Activated CD4-positive, alpha-beta memory T cell treated with anti-CD3 and anti-CD28 coated beads, Interleukin-2, amount 10 ng/mL, durations not matched to agents 7 days and 5 days (primary cell): ENCODE data around the gene SDSL. TPM values are rescaled to one million over a fixed set of nuclear protein-coding genes. Genes with fewer than 3 reads are reported as not detected.

Experiments
- CTCF ChIA-PET: fragments of 350-600 bp; sonication (Branson Sonifier 250); formaldehyde crosslinking; loops from one replicate; lab custom pipeline; 2021; ENCODE audit warnings: antibody characterized with exemption, inconsistent platforms; lab: Charles Lee
- POLR2A ChIA-PET: fragments of 350-600 bp; sonication (Branson Sonifier 250); formaldehyde crosslinking; loops from one replicate; lab custom pipeline; 2021; ENCODE audit warnings: antibody characterized with exemption; lab: Charles Lee
- DNase-seq: peaks from one replicate; pipeline ENCODE4 v3.0.0-alpha.2; 2020
- H3K27ac Mint-ChIP-seq: one replicate; pipeline ENCODE4 v1.8.0; 2021; ENCODE audit warnings: mild to moderate bottlenecking, mixed read lengths
- H3K27me3 Mint-ChIP-seq: one replicate; pipeline ENCODE4 v1.8.0; 2021; ENCODE audit warnings: mixed read lengths
- H3K36me3 Mint-ChIP-seq: one replicate; pipeline ENCODE4 v1.8.0; 2021; ENCODE audit warnings: low read depth, mixed read lengths
- H3K4me1 Mint-ChIP-seq: one replicate; pipeline ENCODE4 v1.8.0; 2021; ENCODE audit warnings: mixed read lengths
- H3K4me3 Mint-ChIP-seq: one replicate; pipeline ENCODE4 v1.8.0; 2021; ENCODE audit warnings: mild to moderate bottlenecking, mixed read lengths
- H3K9me3 Mint-ChIP-seq: one replicate; pipeline ENCODE4 v1.8.0; 2021; ENCODE audit warnings: mixed read lengths
- total RNA-seq, 2 experiments: library from RNA; stranded (reverse); gene quantifications; one replicate each; pipeline ENCODE4 v1.2.3, GENCODE V29; 2021

Gene SDSL, protein sequence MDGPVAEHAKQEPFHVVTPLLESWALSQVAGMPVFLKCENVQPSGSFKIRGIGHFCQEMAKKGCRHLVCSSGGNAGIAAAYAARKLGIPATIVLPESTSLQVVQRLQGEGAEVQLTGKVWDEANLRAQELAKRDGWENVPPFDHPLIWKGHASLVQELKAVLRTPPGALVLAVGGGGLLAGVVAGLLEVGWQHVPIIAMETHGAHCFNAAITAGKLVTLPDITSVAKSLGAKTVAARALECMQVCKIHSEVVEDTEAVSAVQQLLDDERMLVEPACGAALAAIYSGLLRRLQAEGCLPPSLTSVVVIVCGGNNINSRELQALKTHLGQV
- not detected for total RNA-seq

DNA sequence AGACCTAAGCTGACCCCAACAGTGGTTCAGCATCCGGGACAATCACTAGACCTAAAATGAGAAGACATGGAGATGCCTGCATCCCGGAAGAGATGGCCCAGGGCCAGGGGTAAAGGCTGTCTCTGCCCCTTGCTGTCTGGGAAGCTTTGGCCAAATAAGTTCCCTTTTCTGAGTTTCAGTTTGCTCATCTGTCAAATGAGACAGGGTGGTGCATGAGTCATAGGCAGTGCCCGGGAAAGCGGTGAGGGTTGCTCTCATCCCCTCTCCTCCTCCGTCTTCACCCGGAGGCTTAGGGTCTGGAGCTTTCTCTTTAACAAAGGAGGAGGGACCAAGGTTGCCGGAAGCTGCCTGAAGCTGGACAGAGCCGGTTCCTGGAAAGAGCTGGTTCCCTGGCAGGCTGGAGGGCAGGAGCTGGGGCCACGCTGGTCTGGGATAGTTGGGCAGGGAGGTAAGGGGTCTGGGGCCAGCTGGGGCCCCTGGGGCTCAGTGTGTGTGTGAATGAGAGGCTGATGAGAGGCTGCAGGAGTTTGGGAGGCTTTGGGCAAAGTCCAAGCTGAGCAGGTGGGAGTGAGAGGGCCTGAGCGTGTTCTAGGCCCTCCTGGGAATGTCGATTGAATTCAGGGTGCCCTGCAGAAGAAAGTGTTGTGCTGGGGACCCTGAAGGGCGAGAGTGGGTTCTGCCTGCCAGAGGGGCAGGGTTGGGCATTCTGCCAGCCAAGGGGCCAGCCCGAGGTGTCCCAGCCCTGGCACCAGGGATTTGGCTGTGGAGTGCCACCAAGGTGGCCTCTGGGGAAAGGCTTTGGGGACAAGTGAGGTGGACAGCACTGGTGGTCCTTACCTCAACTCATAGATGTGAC lies at the start of gene SDSL:
Gene SDSL (plus strand): TSS at position 351 of the 856 bp plus-strand sequence. CDS start 5,603 bp downstream, outside the sequence.
- peaks cover 10% of the 10 kb centered on the region for H3K4me1 Mint-ChIP-seq
- H3K9me3 Mint-ChIP-seq, result no peaks in the 10 kb centered on the region
- ChIA-PET CTCF (interaction anchor here (1.2 kb wide), 1 partner anchor 111 kb away, joined by 3 read pairs; no protein-coding TSS in a partner anchor), POLR2A (no interaction called here)
- peaks cover 5% of the 10 kb centered on the region for H3K27me3 Mint-ChIP-seq
- peak within 1 kb of the TSS; percentile 41 for H3K4me3 Mint-ChIP-seq
- DNase-seq, result peak; percentile 41
- H3K36me3 Mint-ChIP-seq, result no peaks in the 10 kb centered on the region
- no peak within 1 kb of the TSS for H3K27ac Mint-ChIP-seq

DNA sequence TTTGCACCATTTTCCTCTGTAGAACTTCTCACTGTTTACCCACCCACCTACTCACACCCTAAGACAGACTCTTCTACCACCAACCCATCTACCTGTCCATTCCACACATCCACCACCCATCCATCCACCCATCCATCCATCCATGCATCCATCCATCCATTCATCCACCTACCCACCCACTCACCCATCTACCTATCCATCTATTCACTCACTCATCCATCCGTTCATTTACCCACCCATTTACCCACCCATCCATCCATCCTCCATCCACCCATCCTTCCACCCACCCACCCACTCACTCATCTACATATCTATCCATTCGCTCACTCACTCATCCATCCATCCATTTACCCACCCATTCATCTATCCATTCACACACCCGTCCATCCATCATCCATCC lies 48.7 kb upstream of the SDSL start:
- H3K4me3 Mint-ChIP-seq, result no peak overlapping the region
- no peak overlapping the region for H3K27ac Mint-ChIP-seq
- ChIA-PET CTCF (no interaction called here), POLR2A (no interaction called here)
- peaks cover 6% of the 10 kb centered on the region for H3K4me1 Mint-ChIP-seq
- H3K27me3 Mint-ChIP-seq, result no peaks in the 10 kb centered on the region
- H3K9me3 Mint-ChIP-seq, result no peaks in the 10 kb centered on the region
- DNase-seq, result no peak
- no peaks in the 10 kb centered on the region for H3K36me3 Mint-ChIP-seq

DNA sequence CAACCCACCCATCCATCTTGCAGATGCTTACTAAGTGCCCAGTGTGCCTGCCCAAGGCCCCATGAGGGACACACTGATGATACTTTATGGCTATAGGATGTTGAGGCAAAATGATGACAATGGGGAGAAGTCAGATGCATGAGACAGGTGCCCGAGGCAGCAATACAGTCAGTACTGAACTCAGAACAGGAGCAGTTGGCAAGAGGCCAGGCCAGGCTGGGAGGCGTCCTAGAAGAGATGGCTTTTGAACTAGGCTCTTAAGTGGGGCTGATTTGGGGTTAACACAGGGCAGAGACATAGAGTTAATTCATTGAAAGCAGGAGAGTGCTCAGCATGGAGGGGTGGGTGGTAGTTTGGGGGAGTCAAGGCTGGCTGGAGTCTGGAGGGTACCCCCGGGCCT lies 48.2 kb upstream of the SDSL start:
- Mint-ChIP-seq H3K4me3 (no peak overlapping the region), H3K9me3 (no peaks in the 10 kb centered on the region), H3K27me3 (no peaks in the 10 kb centered on the region), H3K36me3 (no peaks in the 10 kb centered on the region), H3K27ac (no peak overlapping the region), H3K4me1 (peaks cover 6% of the 10 kb centered on the region)
- DNase-seq, result no peak
- ChIA-PET CTCF (no interaction called here), POLR2A (interaction anchor here (0.5 kb wide), 1 partner anchor 177 kb away, joined by 3 read pairs; no protein-coding TSS in a partner anchor)

DNA sequence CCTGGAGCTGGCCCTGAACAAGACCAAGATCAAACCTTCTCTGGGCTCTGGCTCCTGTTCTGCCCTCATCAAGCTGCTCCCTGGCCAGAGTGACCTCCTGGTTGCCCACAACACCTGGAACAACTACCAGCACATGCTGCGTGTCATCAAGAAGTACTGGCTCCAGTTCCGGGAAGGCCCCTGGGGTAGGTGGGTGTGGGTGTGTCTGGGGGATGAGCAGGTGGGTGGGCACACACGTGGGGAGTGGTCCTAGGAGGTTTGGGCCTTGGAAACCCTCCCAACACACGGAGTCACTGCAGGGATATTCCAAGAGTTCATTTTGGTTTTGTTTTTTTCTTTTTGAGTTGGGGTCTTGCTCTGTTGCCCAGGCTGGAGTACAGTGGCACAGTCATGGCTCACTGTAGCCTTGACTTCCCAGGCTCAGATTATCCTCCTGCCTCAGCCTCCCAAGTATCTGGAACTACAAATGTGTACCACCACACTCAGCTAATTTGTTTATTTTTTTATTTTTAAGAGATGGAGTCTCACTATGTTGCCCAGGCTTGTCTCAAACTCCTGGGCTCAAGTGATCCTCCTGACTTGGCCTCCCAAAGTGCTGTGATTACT lies 47.3 kb upstream of the SDSL start:
- no peak overlapping the region for H3K4me3 Mint-ChIP-seq
- H3K27ac Mint-ChIP-seq, result no peak overlapping the region
- ChIA-PET POLR2A (interaction anchor here (0.5 kb wide), 1 partner anchor 178 kb away, joined by 3 read pairs; no protein-coding TSS in a partner anchor), CTCF (no interaction called here)
- H3K4me1 Mint-ChIP-seq, result peaks cover 6% of the 10 kb centered on the region
- no peak for DNase-seq
- H3K36me3 Mint-ChIP-seq, result no peaks in the 10 kb centered on the region
- no peaks in the 10 kb centered on the region for H3K27me3 Mint-ChIP-seq
- no peaks in the 10 kb centered on the region for H3K9me3 Mint-ChIP-seq

DNA sequence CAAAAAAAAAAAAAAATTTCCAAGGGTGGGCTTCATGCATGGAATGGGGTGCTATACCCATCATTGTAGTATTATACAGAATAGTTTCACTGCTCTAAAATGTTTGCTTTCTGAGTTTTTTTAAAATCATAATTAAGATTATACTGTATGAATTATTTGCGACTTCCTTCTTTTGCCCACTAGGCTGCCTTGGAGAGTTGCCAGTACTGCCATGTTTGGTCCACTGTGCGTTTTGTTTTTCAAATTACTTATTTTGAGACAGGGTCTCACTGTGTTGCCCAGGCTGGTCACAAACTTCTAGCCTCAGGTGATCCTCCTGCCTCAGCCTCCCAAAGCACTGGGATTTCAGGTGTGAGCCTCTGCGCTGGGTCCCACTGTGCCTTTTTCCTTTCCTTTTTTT lies 43.9 kb upstream of the SDSL start:
- Mint-ChIP-seq H3K27me3 (no peaks in the 10 kb centered on the region), H3K4me1 (no peaks in the 10 kb centered on the region), H3K27ac (no peak overlapping the region)

DNA sequence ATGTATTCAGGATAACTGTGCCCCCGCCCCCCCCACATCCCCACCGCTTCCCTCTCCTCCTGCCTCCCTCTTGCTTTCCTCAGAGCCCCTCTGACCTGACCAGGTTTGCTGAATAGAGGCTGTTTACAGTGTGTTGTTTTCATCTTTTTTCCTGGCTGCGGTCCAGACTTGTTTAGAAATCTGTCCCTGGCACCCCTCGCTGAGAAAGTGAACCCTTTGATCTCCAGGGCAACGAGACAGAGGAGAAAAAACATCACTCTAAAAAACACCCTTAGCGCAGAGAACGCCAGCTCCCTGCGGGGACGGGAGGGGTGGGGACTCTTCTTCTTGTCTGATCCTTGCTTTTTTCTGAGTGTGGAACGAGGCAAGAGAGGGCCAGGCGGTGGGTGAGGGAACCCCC lies 41.0 kb upstream of the SDSL start:
- Mint-ChIP-seq H3K9me3 (no peaks in the 10 kb centered on the region), H3K27me3 (no peaks in the 10 kb centered on the region), H3K4me3 (no peak overlapping the region), H3K27ac (no peak overlapping the region), H3K36me3 (no peaks in the 10 kb centered on the region), H3K4me1 (no peaks in the 10 kb centered on the region)
- CTCF ChIA-PET, result no interaction called here
- DNase-seq, result no peak
- POLR2A ChIA-PET, result no interaction called here

More for the DNA sequence above, 43.9 kb upstream of the SDSL start:
- DNase-seq, result no peak
- ChIA-PET CTCF (no interaction called here), POLR2A (no interaction called here)
- no peak overlapping the region for H3K4me3 Mint-ChIP-seq
- no peaks in the 10 kb centered on the region for H3K9me3 Mint-ChIP-seq
- H3K36me3 Mint-ChIP-seq, result no peaks in the 10 kb centered on the region

DNA sequence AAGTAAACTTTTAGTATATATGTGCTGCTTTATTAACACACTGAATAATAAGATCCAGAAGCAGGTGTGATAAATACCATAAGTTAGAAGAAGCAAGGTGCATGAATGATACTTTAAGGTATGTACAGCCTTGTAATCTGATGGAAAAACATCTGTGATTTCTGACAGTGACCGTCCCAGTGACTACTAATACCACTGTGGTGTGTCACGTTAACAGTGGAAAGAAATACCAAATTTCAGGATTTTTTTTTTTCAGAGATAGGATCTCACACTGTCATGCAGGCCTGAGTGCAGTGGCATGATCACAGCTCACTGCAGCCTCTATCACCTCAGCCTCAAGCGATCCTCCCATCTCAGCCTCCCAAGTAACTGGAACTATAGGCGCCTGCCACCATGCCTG lies 40.0 kb upstream of the SDSL start:
- CTCF ChIA-PET, result no interaction called here
- Mint-ChIP-seq H3K9me3 (no peaks in the 10 kb centered on the region), H3K36me3 (no peaks in the 10 kb centered on the region), H3K27me3 (no peaks in the 10 kb centered on the region), H3K27ac (no peak overlapping the region), H3K4me3 (no peak overlapping the region), H3K4me1 (no peaks in the 10 kb centered on the region)
- POLR2A ChIA-PET, result no interaction called here
- no peak for DNase-seq

DNA sequence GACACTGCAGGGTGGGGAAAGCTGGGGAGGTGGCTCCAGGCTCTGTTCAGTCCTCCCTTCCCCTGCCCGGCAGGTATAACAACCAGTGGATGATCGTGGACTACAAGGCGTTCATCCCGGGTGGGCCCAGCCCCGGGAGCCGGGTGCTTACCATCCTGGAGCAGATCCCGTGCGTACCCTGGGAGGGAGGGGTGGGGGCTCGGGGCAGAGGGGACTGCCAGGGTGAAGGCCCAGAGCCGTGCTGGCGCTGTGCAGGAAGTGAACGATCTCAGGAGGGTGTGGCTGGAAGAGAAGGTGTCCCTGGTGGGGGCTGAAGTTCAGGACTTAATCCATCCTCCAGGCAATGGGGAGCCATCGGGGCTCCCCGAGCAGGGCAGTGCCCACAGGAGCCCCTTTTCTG lies 37.4 kb upstream of the SDSL start:
- no peak for DNase-seq
- POLR2A ChIA-PET, result no interaction called here
- Mint-ChIP-seq H3K27ac (no peak overlapping the region), H3K27me3 (no peaks in the 10 kb centered on the region), H3K4me3 (no peak overlapping the region), H3K36me3 (no peaks in the 10 kb centered on the region), H3K4me1 (no peaks in the 10 kb centered on the region), H3K9me3 (no peaks in the 10 kb centered on the region)
- CTCF ChIA-PET, result no interaction called here

DNA sequence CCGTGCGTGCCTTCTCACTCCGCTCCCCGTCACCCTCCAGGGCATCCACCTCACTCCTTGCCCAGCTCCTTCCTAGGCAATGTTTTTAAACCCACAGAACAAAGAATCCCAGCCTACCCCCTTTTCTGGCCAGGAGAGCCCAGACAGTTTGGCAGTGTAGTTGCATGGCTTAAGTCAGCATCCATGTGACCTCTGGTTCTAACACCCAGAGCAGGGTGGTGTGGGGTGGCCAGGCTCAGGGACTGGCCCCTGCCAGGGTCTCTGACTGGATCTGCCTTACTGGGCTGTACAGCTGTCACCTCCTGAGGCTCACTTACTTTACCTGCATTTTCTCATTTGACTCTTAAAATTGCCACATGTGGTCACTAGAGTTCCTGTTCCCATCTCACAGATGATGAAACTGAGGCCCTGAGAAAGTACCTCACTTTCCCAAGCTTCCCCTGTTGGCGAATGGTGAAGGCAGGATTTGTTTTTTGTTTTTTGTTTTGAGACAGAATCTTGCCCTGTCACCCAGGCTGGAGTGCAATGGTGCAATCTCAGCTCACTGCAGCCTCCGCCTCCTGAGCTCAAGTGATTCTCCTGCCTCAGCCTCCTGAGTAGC lies 36.8 kb upstream of the SDSL start:
- ChIA-PET POLR2A (no interaction called here), CTCF (no interaction called here)
- Mint-ChIP-seq H3K36me3 (no peaks in the 10 kb centered on the region), H3K9me3 (no peaks in the 10 kb centered on the region), H3K4me3 (no peak overlapping the region), H3K27me3 (no peaks in the 10 kb centered on the region), H3K27ac (no peak overlapping the region), H3K4me1 (no peaks in the 10 kb centered on the region)
- no peak for DNase-seq

DNA sequence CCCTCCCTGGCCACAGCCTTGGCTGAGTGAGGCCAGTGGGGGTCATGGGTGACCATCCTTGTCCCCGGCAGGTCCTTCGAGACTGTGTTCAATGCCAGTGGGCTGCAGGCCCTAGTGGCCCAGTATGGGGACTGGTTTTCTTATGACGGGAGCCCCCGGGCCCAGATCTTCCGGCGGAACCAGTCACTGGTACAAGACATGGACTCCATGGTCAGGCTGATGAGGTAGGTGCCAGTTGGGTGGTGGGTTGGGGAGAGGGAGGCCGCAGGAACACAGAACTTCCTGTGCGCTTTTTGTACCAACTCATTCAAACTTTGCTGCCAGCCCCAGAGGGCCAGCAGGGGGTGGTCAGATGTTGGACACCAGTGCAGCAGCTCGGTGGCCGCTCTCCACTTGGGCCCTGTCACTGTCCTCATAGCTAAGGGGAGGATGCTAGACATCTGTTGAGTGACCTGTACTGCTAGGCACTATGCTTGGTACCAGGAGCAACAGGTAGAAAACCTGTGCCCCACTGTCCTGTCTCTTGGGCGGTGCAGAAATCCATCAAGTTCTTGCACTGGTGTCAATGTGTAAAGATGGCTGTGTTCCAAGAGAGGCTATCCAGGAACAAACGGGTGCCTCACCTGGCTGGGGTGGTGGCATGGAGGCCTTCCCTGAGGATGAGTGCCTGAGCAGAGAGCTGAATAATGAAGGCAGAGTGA lies 35.2 kb upstream of the SDSL start:
- no peaks in the 10 kb centered on the region for H3K4me1 Mint-ChIP-seq
- ChIA-PET CTCF (no interaction called here), POLR2A (no interaction called here)
- H3K27me3 Mint-ChIP-seq, result no peaks in the 10 kb centered on the region
- no peak overlapping the region for H3K27ac Mint-ChIP-seq
- H3K4me3 Mint-ChIP-seq, result no peak overlapping the region
- no peak for DNase-seq
- H3K9me3 Mint-ChIP-seq, result no peaks in the 10 kb centered on the region
- H3K36me3 Mint-ChIP-seq, result no peaks in the 10 kb centered on the region

DNA sequence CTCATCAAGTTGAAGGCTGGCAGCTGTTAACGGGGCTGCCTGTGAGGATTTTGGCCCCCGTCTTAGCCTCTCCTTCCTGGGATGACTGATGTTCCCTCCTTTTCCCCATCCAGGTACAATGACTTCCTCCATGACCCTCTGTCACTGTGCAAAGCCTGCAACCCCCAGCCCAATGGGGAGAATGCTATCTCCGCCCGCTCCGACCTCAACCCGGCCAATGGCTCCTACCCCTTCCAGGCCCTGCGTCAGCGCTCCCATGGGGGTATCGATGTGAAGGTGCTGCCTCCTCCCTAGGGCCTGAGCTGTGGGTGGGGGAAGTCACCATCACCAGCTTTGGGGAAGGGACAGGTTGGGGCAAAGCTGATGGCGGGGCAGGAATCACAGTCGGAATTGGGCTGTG lies 34.5 kb upstream of the SDSL start:
- Mint-ChIP-seq H3K9me3 (no peaks in the 10 kb centered on the region), H3K27ac (no peak overlapping the region), H3K27me3 (no peaks in the 10 kb centered on the region), H3K4me1 (no peaks in the 10 kb centered on the region), H3K4me3 (no peak overlapping the region), H3K36me3 (no peaks in the 10 kb centered on the region)
- POLR2A ChIA-PET, result no interaction called here
- CTCF ChIA-PET, result no interaction called here
- no peak for DNase-seq

DNA sequence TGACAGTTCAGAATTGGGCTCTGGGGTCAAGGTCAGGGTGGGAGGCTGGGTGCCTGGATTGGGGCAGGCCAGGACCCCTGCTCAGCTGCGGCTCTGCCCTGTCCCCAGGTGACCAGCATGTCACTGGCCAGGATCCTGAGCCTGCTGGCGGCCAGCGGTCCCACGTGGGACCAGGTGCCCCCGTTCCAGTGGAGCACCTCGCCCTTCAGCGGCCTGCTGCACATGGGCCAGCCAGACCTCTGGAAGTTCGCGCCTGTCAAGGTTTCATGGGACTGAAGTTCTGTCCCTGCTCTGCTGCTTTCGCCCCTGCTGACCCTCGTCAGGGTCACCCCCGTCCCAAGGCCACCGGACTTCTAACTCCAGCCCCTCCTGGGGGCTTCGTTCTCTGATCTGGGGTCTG lies 33.8 kb upstream of the SDSL start:
- no peak overlapping the region for H3K4me3 Mint-ChIP-seq
- no peak overlapping the region for H3K27ac Mint-ChIP-seq
- ChIA-PET POLR2A (no interaction called here), CTCF (no interaction called here)
- H3K9me3 Mint-ChIP-seq, result no peaks in the 10 kb centered on the region
- H3K4me1 Mint-ChIP-seq, result no peaks in the 10 kb centered on the region
- no peak for DNase-seq
- no peaks in the 10 kb centered on the region for H3K36me3 Mint-ChIP-seq
- H3K27me3 Mint-ChIP-seq, result no peaks in the 10 kb centered on the region
